Measurements from ENCODE around the gene MAP1S. TPM values are rescaled to one million over a fixed set of nuclear protein-coding genes. Genes with fewer than 3 reads are reported as not detected.
"Not testable (repeated sequence)": the region's sequence is repeated elsewhere in the genome, so short reads cannot be mapped to it uniquely, and the experiment has no call there.

MAP1S gene
- total and polyA plus RNA-seq, 11 donors, result 17.1 to 47.9 (median 22.7) TPM

- DNase-seq (peak in 4 of 5 donors; percentile 39 to 82 (median 55)), ATAC-seq (peak in 3 of 4 donors; percentile 60 to 83 (median 67))
- no peak overlapping the region for H3K27ac ChIP-seq
- no peak for TF ChIP-seq POLR2A (IDR thresholded peaks at IDR 0.05)
- TF ChIP-seq CTCF (IDR thresholded peaks at IDR 0.05), result no peak
- peak overlapping the region in 1 of 12 donors; percentile 43 for H3K4me3 ChIP-seq
- H3K27me3 ChIP-seq, result peaks cover 0 to 72% (median 31%) of the 10 kb centered on the region in 9 donors
- peaks cover 0 to 9% (median 0%) of the 10 kb centered on the region in 12 donors for H3K4me1 ChIP-seq
- no peaks in the 10 kb centered on the region for H3K36me3 ChIP-seq
- H3K9me3 ChIP-seq, result no peaks in the 10 kb centered on the region
- intact Hi-C loops (cut with DNase I), result loop anchor here in 4 of 10 donors (10.0 kb wide), 3 partner anchors 164 to 324 kb away; no protein-coding TSS in a partner anchor
- 5 to 9% (median 6%) methylated on average over 10 to 37 of the region's 37 CpGs for WGBS, 4 donors
Measured at GRCh38 chr19:17778251-17778967, 59.1 kb downstream of the MAP1S start.

GRCh38 chr19:17778968-17779929 lies 60.0 kb downstream of the MAP1S start:
- H3K9me3 ChIP-seq, result no peaks in the 10 kb centered on the region
- 15 to 20% (median 17%) methylated on average over 25 of the region's 25 CpGs for WGBS, 4 donors
- peak overlapping the region in 1 of 12 donors; percentile 43 for H3K4me3 ChIP-seq
- intact Hi-C loops (cut with DNase I), result loop anchor here in 4 of 10 donors (10.0 kb wide), 3 partner anchors 164 to 324 kb away; no protein-coding TSS in a partner anchor
- no peak overlapping the region for H3K27ac ChIP-seq
- H3K36me3 ChIP-seq, result no peaks in the 10 kb centered on the region
- DNase-seq (peak in 4 of 5 donors; percentile 35 to 65 (median 61)), ATAC-seq (peak in 3 of 4 donors; percentile 27 to 38 (median 37))
- H3K27me3 ChIP-seq, result peaks cover 0 to 70% (median 31%) of the 10 kb centered on the region in 9 donors
- peaks cover 0 to 13% (median 0%) of the 10 kb centered on the region in 12 donors for H3K4me1 ChIP-seq
- TF ChIP-seq CTCF (IDR thresholded peaks at IDR 0.05) (no peak), POLR2A (IDR thresholded peaks at IDR 0.05) (no peak)

DNA sequence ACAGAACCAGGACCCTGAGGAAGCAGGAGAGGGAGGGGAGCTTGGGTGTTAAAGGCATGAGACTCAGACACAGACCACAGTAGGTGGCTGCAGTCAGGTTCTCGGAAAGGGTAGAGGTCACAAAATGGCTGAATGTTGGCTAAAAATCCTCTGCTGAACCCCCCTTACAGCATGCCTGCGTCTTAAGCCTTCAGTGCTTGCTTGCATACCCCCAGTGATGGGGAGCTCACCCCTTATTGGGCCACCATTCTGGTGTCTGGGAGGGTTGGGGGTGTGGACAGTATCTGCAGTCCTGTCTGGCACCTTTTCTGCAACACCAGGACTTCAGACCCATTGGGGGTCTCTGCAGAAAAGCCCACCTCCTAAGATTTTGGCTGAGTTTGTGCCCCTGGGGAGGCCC lies 61.5 kb downstream of the MAP1S start:
- Histone ChIP-seq H3K9me3 (no peaks in the 10 kb centered on the region), H3K4me1 (peaks cover 0 to 14% (median 0%) of the 10 kb centered on the region in 12 donors), H3K27ac (no peak overlapping the region), H3K27me3 (peaks cover 0 to 56% (median 27%) of the 10 kb centered on the region in 9 donors), H3K36me3 (no peaks in the 10 kb centered on the region), H3K4me3 (no peak overlapping the region)
- TF ChIP-seq CTCF (IDR thresholded peaks at IDR 0.05), result no peak
- ATAC-seq (no peak), DNase-seq (no peak)
- intact Hi-C loops (cut with DNase I), result loop anchor here in 5 of 10 donors (5.0 to 10.0 kb wide), 5 partner anchors 72 to 336 kb away; partner anchors contain the start of gene TMEM221 (in 2 of the 5)
- WGBS, 4 donors, result 79 to 93% (median 91%) methylated on average over 2 of the region's 2 CpGs

- not testable (repeated sequence) for H3K4me3 ChIP-seq, DNase-seq, H3K9me3 ChIP-seq, ATAC-seq, H3K36me3 ChIP-seq, H3K27ac ChIP-seq
- WGBS, 4 donors, result 68 to 74% (median 73%) methylated on average over 5 of the region's 5 CpGs
- H3K4me1 ChIP-seq, result peaks cover 0 to 10% (median 0%) of the 10 kb centered on the region in 12 donors
- H3K27me3 ChIP-seq, result peaks cover 0 to 32% (median 7%) of the 10 kb centered on the region in 9 donors
- intact Hi-C loops (cut with DNase I), result loop anchor here in 6 of 10 donors (2.0 to 10.0 kb wide), 6 partner anchors 69 to 339 kb away; partner anchors contain the start of gene TMEM221 (in 2 of the 6)
Measured at GRCh38 chr19:17783721-17784120, 64.4 kb downstream of the MAP1S start.

Other genes starting within 250 kb of the MAP1S start
- 10 to 100 TPM; 32.6 to 70.3 (median 52.7) TPM for gene SLC27A1, start 249.0 kb upstream of the MAP1S start, total RNA-seq
- gene SLC27A1, start 249.0 kb upstream of the MAP1S start, polyA plus RNA-seq, result 10 to 100 TPM; 22.1 to 47.6 TPM
- gene PGLS, start 207.8 kb upstream of the MAP1S start, total RNA-seq, result 10 to 100 TPM; 15.5 to 57.1 (median 27.0) TPM
- gene PGLS, start 207.8 kb upstream of the MAP1S start, polyA plus RNA-seq, result 10 to 100 TPM; 28.8 to 45.9 TPM
- 100 to 1,000 TPM in 1 of 9 donors, 10 to 100 TPM in 8; 23.7 to 117 (median 32.6) TPM for gene COLGALT1, start 163.8 kb upstream of the MAP1S start, total RNA-seq
- 10 to 100 TPM; 16.1 to 49.8 TPM for gene COLGALT1, start 163.8 kb upstream of the MAP1S start, polyA plus RNA-seq
- 1 to 10 TPM in 1 of 9 donors, under 1 TPM in 7, not detected in 1; 0.02 to 1.1 (median 0.09) TPM for gene UNC13A, start 31.1 kb upstream of the MAP1S start, total RNA-seq
- under 1 TPM; 0.04 to 0.19 TPM for gene UNC13A, start 31.1 kb upstream of the MAP1S start, polyA plus RNA-seq
- gene FCHO1, start 32.0 kb downstream of the MAP1S start, total RNA-seq, result 1 to 10 TPM in 4 of 9 donors, under 1 TPM in 5; 0.29 to 3.3 (median 0.77) TPM
- gene FCHO1, start 32.0 kb downstream of the MAP1S start, polyA plus RNA-seq, result under 1 TPM; 0.34 to 0.49 TPM
- gene B3GNT3, start 75.7 kb downstream of the MAP1S start, total RNA-seq, result not detected
- not detected for gene B3GNT3, start 75.7 kb downstream of the MAP1S start, polyA plus RNA-seq
- under 1 TPM in 1 of 9 donors, not detected in 8; 0.56 TPM for gene INSL3, start 102.0 kb downstream of the MAP1S start, total RNA-seq
- gene INSL3, start 102.0 kb downstream of the MAP1S start, polyA plus RNA-seq, result not detected
- gene JAK3, start 128.5 kb downstream of the MAP1S start, total RNA-seq, result 10 to 100 TPM in 1 of 9 donors, 1 to 10 TPM in 7, under 1 TPM in 1; 0.77 to 29.2 (median 1.8) TPM
- 1 to 10 TPM in 1 of 2 donors, under 1 TPM in 1; 0.99 to 1.1 TPM for gene JAK3, start 128.5 kb downstream of the MAP1S start, polyA plus RNA-seq
- 1,000 to 10,000 TPM in 2 of 9 donors, 100 to 1,000 TPM in 7; 566 to 1,124 (median 752) TPM for gene RPL18A, start 140.4 kb downstream of the MAP1S start, total RNA-seq
- 1,000 to 10,000 TPM in 1 of 2 donors, 100 to 1,000 TPM in 1; 787 to 2,031 TPM for gene RPL18A, start 140.4 kb downstream of the MAP1S start, polyA plus RNA-seq
- gene SLC5A5, start 152.5 kb downstream of the MAP1S start, total RNA-seq, result not detected
- not detected for gene SLC5A5, start 152.5 kb downstream of the MAP1S start, polyA plus RNA-seq
- 100 to 1,000 TPM in 1 of 9 donors, 10 to 100 TPM in 8; 45.4 to 115 (median 66.1) TPM for gene CCDC124, start 213.5 kb downstream of the MAP1S start, total RNA-seq
- 100 to 1,000 TPM; 157 to 195 TPM for gene CCDC124, start 213.5 kb downstream of the MAP1S start, polyA plus RNA-seq
- under 1 TPM in 2 of 9 donors, not detected in 7; 0.07 to 0.27 TPM for gene KCNN1, start 247.6 kb downstream of the MAP1S start, total RNA-seq
- under 1 TPM; 0.03 to 0.08 TPM for gene KCNN1, start 247.6 kb downstream of the MAP1S start, polyA plus RNA-seq

Measured in heart left ventricle (tissue), 16 donors.